ENCODE measurements around the gene FABP6.
A peak's percentile ranks its signal among the peaks of the same experiment; 100 is the strongest.

Gene FABP6

GRCh38 chr5:160272889-160273288 lies 43.6 kb downstream of the FABP6 start:
- Histone ChIP-seq H3K27ac (ENCODE audit: low read length) (no peak overlapping the region), H3K36me3 (ENCODE audit: control insufficient read depth, insufficient read depth, low read length) (peaks cover 2% of the 10 kb centered on the region; the same call in 1 of the 2 replicates), H3K9me3 (ENCODE audit: control insufficient read depth, insufficient read depth, low read length) (no peaks in the 10 kb centered on the region), H3K4me3 (ENCODE audit: low read length) (no peak overlapping the region), H3K27me3 (ENCODE audit: control insufficient read depth, insufficient read depth, low read length) (no peaks in the 10 kb centered on the region), H3K4me1 (ENCODE audit: control insufficient read depth, insufficient read depth, low read length) (peaks cover 2% of the 10 kb centered on the region; the same call in 1 of the 2 replicates)
- WGBS (ENCODE audit: insufficient coverage, insufficient read length): no CpG with 5 or more reads among the region's 2 CpGs
- DNase-seq (ENCODE audit: low read depth, low spot score): no peak

GRCh38 chr5:160274483-160274931 lies 45.2 kb downstream of the FABP6 start:
- H3K36me3 ChIP-seq (ENCODE audit: control insufficient read depth, insufficient read depth, low read length): peaks cover 7% of the 10 kb centered on the region; the same call in 1 of the 2 replicates
- no peak for DNase-seq (ENCODE audit: low read depth, low spot score)
- H3K4me1 ChIP-seq (ENCODE audit: control insufficient read depth, insufficient read depth, low read length): peaks cover 3% of the 10 kb centered on the region; the same call in 1 of the 2 replicates
- no peak overlapping the region for H3K27ac ChIP-seq (ENCODE audit: low read length)
- H3K9me3 ChIP-seq (ENCODE audit: control insufficient read depth, insufficient read depth, low read length): no peaks in the 10 kb centered on the region
- no CpG with 5 or more reads among the region's 5 CpGs for WGBS (ENCODE audit: insufficient coverage, insufficient read length)
- H3K27me3 ChIP-seq (ENCODE audit: control insufficient read depth, insufficient read depth, low read length): no peaks in the 10 kb centered on the region
- H3K4me3 ChIP-seq (ENCODE audit: low read length): no peak overlapping the region

GRCh38 chr5:160278343-160278742 lies 49.0 kb downstream of the FABP6 start:
- WGBS (ENCODE audit: insufficient coverage, insufficient read length): no CpG with 5 or more reads among the region's 7 CpGs

GRCh38 chr5:160280384-160281095 lies 51.2 kb downstream of the FABP6 start:
- no peak for DNase-seq (ENCODE audit: low read depth, low spot score)
- WGBS (ENCODE audit: insufficient coverage, insufficient read length): no CpG with 5 or more reads among the region's 26 CpGs
- Histone ChIP-seq H3K4me1 (ENCODE audit: control insufficient read depth, insufficient read depth, low read length) (0 out of 2 replicates have a peak, but pooled peaks cover 2% of the 10 kb centered on the region), H3K9me3 (ENCODE audit: control insufficient read depth, insufficient read depth, low read length) (no peaks in the 10 kb centered on the region), H3K4me3 (ENCODE audit: low read length) (no peak overlapping the region), H3K27me3 (ENCODE audit: control insufficient read depth, insufficient read depth, low read length) (no peaks in the 10 kb centered on the region), H3K36me3 (ENCODE audit: control insufficient read depth, insufficient read depth, low read length) (peaks cover 7% of the 10 kb centered on the region; the same call in 1 of the 2 replicates), H3K27ac (ENCODE audit: low read length) (no peak overlapping the region)

More at GRCh38 chr5:160278343-160278742, 49.0 kb downstream of the FABP6 start:
- no peak for DNase-seq (ENCODE audit: low read depth, low spot score)
- Histone ChIP-seq H3K4me1 (ENCODE audit: control insufficient read depth, insufficient read depth, low read length) (0 out of 2 replicates have a peak, but pooled peaks cover 2% of the 10 kb centered on the region), H3K9me3 (ENCODE audit: control insufficient read depth, insufficient read depth, low read length) (no peaks in the 10 kb centered on the region), H3K36me3 (ENCODE audit: control insufficient read depth, insufficient read depth, low read length) (peaks cover 7% of the 10 kb centered on the region; the same call in 1 of the 2 replicates), H3K4me3 (ENCODE audit: low read length) (no peak overlapping the region), H3K27me3 (ENCODE audit: control insufficient read depth, insufficient read depth, low read length) (no peaks in the 10 kb centered on the region), H3K27ac (ENCODE audit: low read length) (no peak overlapping the region)

- Histone ChIP-seq H3K27ac (ENCODE audit: low read length) (no peak overlapping the region), H3K4me3 (ENCODE audit: low read length) (no peak overlapping the region), H3K27me3 (ENCODE audit: control insufficient read depth, insufficient read depth, low read length) (no peaks in the 10 kb centered on the region), H3K9me3 (ENCODE audit: control insufficient read depth, insufficient read depth, low read length) (no peaks in the 10 kb centered on the region), H3K4me1 (ENCODE audit: control insufficient read depth, insufficient read depth, low read length) (0 out of 2 replicates have a peak, but pooled peaks cover 2% of the 10 kb centered on the region), H3K36me3 (ENCODE audit: control insufficient read depth, insufficient read depth, low read length) (peaks cover 7% of the 10 kb centered on the region; the same call in 1 of the 2 replicates)
- no peak for DNase-seq (ENCODE audit: low read depth, low spot score)
- WGBS (ENCODE audit: insufficient coverage, insufficient read length): no CpG with 5 or more reads among the region's 2 CpGs
Measured at GRCh38 chr5:160281275-160281674, 52.0 kb downstream of the FABP6 start.

GRCh38 chr5:160284291-160284873 lies 55.1 kb downstream of the FABP6 start:
- Histone ChIP-seq H3K27ac (ENCODE audit: low read length) (no peak overlapping the region), H3K27me3 (ENCODE audit: control insufficient read depth, insufficient read depth, low read length) (no peaks in the 10 kb centered on the region), H3K4me3 (ENCODE audit: low read length) (no peak overlapping the region), H3K4me1 (ENCODE audit: control insufficient read depth, insufficient read depth, low read length) (peaks cover 11% of the 10 kb centered on the region), H3K36me3 (ENCODE audit: control insufficient read depth, insufficient read depth, low read length) (no peaks in the 10 kb centered on the region), H3K9me3 (ENCODE audit: control insufficient read depth, insufficient read depth, low read length) (no peaks in the 10 kb centered on the region)
- no peak for DNase-seq (ENCODE audit: low read depth, low spot score)
- no CpG with 5 or more reads among the region's 4 CpGs for WGBS (ENCODE audit: insufficient coverage, insufficient read length)

GRCh38 chr5:160285316-160285715 lies 56.0 kb downstream of the FABP6 start:
- Histone ChIP-seq H3K4me1 (ENCODE audit: control insufficient read depth, insufficient read depth, low read length) (peaks cover 17% of the 10 kb centered on the region), H3K36me3 (ENCODE audit: control insufficient read depth, insufficient read depth, low read length) (no peaks in the 10 kb centered on the region), H3K27me3 (ENCODE audit: control insufficient read depth, insufficient read depth, low read length) (no peaks in the 10 kb centered on the region), H3K4me3 (ENCODE audit: low read length) (no peak overlapping the region), H3K9me3 (ENCODE audit: control insufficient read depth, insufficient read depth, low read length) (no peaks in the 10 kb centered on the region), H3K27ac (ENCODE audit: low read length) (no peak overlapping the region)
- no CpG with 5 or more reads among the region's 2 CpGs for WGBS (ENCODE audit: insufficient coverage, insufficient read length)
- DNase-seq (ENCODE audit: low read depth, low spot score): no peak

GRCh38 chr5:160286947-160287346 lies 57.6 kb downstream of the FABP6 start:
- DNase-seq (ENCODE audit: low read depth, low spot score): no peak
- Histone ChIP-seq H3K9me3 (ENCODE audit: control insufficient read depth, insufficient read depth, low read length) (no peaks in the 10 kb centered on the region), H3K36me3 (ENCODE audit: control insufficient read depth, insufficient read depth, low read length) (no peaks in the 10 kb centered on the region), H3K27me3 (ENCODE audit: control insufficient read depth, insufficient read depth, low read length) (no peaks in the 10 kb centered on the region), H3K4me1 (ENCODE audit: control insufficient read depth, insufficient read depth, low read length) (peaks cover 17% of the 10 kb centered on the region), H3K4me3 (ENCODE audit: low read length) (no peak overlapping the region), H3K27ac (ENCODE audit: low read length) (peak overlapping the region; percentile 57)
- no CpG with 5 or more reads among the region's 6 CpGs for WGBS (ENCODE audit: insufficient coverage, insufficient read length)

- Histone ChIP-seq H3K4me3 (ENCODE audit: low read length) (no peak overlapping the region), H3K27me3 (ENCODE audit: control insufficient read depth, insufficient read depth, low read length) (no peaks in the 10 kb centered on the region), H3K27ac (ENCODE audit: low read length) (peak overlapping the region; percentile 81), H3K9me3 (ENCODE audit: control insufficient read depth, insufficient read depth, low read length) (no peaks in the 10 kb centered on the region), H3K4me1 (ENCODE audit: control insufficient read depth, insufficient read depth, low read length) (peaks cover 17% of the 10 kb centered on the region), H3K36me3 (ENCODE audit: control insufficient read depth, insufficient read depth, low read length) (no peaks in the 10 kb centered on the region)
- peak; percentile 81 for DNase-seq (ENCODE audit: low read depth, low spot score)
- no CpG with 5 or more reads among the region's 8 CpGs for WGBS (ENCODE audit: insufficient coverage, insufficient read length)
Measured at GRCh38 chr5:160287378-160288051, 58.2 kb downstream of the FABP6 start.

All from iPS DF 6.9 (cell line).